ENCODE results near the gene CFAP45.

CFAP45 gene

DNA sequence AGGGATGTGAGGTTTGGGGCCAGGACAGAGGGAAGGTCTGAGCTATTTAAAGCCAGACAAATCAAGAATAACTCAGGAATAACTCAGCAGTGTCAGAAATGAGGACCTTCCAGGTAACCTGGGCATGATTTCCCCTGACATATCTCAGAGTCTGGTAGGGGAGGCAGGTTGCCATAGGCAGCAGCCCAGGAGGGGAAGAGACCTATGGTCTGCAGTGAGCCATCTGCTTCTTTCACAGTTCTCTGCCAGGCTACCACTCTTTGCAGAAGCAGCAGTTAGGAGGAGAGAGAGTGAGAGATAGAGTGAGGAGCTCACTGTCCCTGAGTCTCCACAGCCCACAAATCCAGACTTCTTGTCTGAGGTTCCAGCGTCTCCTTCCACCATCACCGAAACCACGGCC, 31.2 kb downstream of the CFAP45 start:
- no peak for DNase-seq (ENCODE audit: low read depth)
- no peak overlapping the region for H3K4me3 ChIP-seq (ENCODE audit: control insufficient read depth, low read depth, low read length)

GRCh38 chr1:159867664-159868026, 32.3 kb downstream of the CFAP45 start:
- DNase-seq (ENCODE audit: low read depth), result no peak
- TF ChIP-seq, protein P1, sequence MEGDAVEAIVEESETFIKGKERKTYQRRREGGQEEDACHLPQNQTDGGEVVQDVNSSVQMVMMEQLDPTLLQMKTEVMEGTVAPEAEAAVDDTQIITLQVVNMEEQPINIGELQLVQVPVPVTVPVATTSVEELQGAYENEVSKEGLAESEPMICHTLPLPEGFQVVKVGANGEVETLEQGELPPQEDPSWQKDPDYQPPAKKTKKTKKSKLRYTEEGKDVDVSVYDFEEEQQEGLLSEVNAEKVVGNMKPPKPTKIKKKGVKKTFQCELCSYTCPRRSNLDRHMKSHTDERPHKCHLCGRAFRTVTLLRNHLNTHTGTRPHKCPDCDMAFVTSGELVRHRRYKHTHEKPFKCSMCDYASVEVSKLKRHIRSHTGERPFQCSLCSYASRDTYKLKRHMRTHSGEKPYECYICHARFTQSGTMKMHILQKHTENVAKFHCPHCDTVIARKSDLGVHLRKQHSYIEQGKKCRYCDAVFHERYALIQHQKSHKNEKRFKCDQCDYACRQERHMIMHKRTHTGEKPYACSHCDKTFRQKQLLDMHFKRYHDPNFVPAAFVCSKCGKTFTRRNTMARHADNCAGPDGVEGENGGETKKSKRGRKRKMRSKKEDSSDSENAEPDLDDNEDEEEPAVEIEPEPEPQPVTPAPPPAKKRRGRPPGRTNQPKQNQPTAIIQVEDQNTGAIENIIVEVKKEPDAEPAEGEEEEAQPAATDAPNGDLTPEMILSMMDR (conservative IDR thresholded peaks at IDR 0.05; ENCODE audit: control insufficient read depth, insufficient read depth, low read depth, low read length), result no peak
- H3K4me3 ChIP-seq (ENCODE audit: control insufficient read depth, low read depth, low read length), result no peak overlapping the region

More for the DNA sequence above, 31.2 kb downstream of the CFAP45 start:
- TF ChIP-seq, protein P1 (conservative IDR thresholded peaks at IDR 0.05; ENCODE audit: control insufficient read depth, insufficient read depth, low read depth, low read length), result no peak

DNA sequence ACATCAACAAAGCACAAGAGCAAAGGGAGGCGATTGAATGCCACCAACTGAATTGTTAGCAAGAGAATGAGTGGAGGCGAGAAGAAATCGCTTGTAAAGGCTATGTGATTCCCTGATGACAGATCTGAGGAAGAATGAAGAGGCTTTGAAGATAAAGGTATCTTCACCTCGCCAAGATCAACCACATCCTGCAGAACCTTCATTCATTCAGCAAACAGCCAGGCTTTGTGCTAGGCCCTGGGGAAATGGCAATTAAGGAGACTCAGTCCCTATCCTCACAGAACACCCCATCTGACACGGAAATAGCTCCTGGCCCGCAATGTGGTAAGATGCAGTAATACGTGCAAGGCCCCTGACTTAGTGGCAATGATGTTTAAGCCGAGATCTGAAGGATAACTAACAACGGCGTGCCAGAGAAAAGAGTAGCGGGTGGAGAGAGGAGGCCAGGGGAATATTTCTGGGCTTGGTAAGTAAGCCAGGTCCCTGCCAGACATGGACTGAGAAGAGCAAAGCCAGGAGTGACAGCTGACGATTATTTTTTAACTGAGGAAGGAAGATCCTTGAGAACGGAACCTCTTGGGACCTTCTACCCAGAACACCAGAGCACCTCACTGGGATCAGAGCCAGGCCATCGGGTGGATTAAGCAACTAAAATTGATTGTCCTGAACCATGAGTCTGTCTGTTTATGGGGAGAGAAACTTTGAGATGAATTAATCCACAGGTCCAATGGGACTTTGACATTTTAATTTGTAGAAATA, 32.9 kb downstream of the CFAP45 start:
- H3K4me3 ChIP-seq (ENCODE audit: control insufficient read depth, low read depth, low read length), result no peak overlapping the region
- TF ChIP-seq, protein P1 (conservative IDR thresholded peaks at IDR 0.05; ENCODE audit: control insufficient read depth, insufficient read depth, low read depth, low read length), result no peak
- DNase-seq (ENCODE audit: low read depth), result peak; percentile 52

- no peak overlapping the region for H3K4me3 ChIP-seq (ENCODE audit: control insufficient read depth, low read depth, low read length)
- TF ChIP-seq, protein P1 (conservative IDR thresholded peaks at IDR 0.05; ENCODE audit: control insufficient read depth, insufficient read depth, low read depth, low read length), result no peak
- DNase-seq (ENCODE audit: low read depth), result no peak
These were observed 33.9 kb downstream of the CFAP45 start for GRCh38 chr1:159866066-159866465.

- DNase-seq (ENCODE audit: low read depth), result no peak
- TF ChIP-seq, protein P1 (conservative IDR thresholded peaks at IDR 0.05; ENCODE audit: control insufficient read depth, insufficient read depth, low read depth, low read length), result no peak
- no peak overlapping the region for H3K4me3 ChIP-seq (ENCODE audit: control insufficient read depth, low read depth, low read length)
These were observed 35.7 kb downstream of the CFAP45 start for GRCh38 chr1:159864262-159864661.

- no peak within 1 kb of the TSS for H3K4me3 ChIP-seq (ENCODE audit: control insufficient read depth, low read depth, low read length)
- DNase-seq (ENCODE audit: low read depth), result no peak
- TF ChIP-seq, protein P1 (conservative IDR thresholded peaks at IDR 0.05; ENCODE audit: control insufficient read depth, insufficient read depth, low read depth, low read length), result no peak
These were observed 37.4 kb downstream of the CFAP45 start, which contains the start of gene VSIG8 for GRCh38 chr1:159862557-159862956. TSS of gene VSIG8 (minus strand) at chr1:159862657. CDS start at chr1:159862521, 136 bp downstream.
